WTC11 (cell line): ENCODE data around the gene RFESD.

Experiments used
- AR ChIP-seq: fragments of 250-450 bp; sonication (Bioruptor Pico); IDR thresholded peaks from 2 replicates; pipeline ENCODE4 v1.9.0; 2021; ENCODE audit warnings: mild to moderate bottlenecking
- CTCF ChIP-seq: fragments of 200-600 bp; IDR thresholded peaks from 2 replicates; pipeline ENCODE4 v1.8.0; 2022; ENCODE audit warnings: antibody characterized with exemption
- NR2C2 ChIP-seq: sonication (generic); formaldehyde crosslinking; IDR thresholded peaks from 2 replicates; pipeline ENCODE4 v1.8.0; 2022; ENCODE audit warnings: mild to moderate bottlenecking, missing genetic modification reagents
- ZNF416 ChIP-seq: fragments of 250-450 bp; sonication (Bioruptor Pico); IDR thresholded peaks from 2 replicates; pipeline ENCODE4 v1.9.0; 2021; ENCODE audit warnings: mild to moderate bottlenecking, inconsistent platforms

- TF ChIP-seq CTCF (no peak), AR (CRISPR knock-in tag) (no peak), ZNF416 (CRISPR knock-in tag) (no peak), NR2C2 (CRISPR knock-in tag) (no peak)
Measured at GRCh38 chr5:95668728-95669127, 22.2 kb downstream of the RFESD start.
